Panc1 (cell line): ENCODE measurements around the gene LETM1. TPM values are rescaled to one million over a fixed set of nuclear protein-coding genes. Genes with fewer than 3 reads are reported as not detected.

Source experiments
- ATAC-seq: fragments of 200-7000 bp; cut with Tn5 transposase; 2 replicates; pipeline ENCODE4 v1.9.1; 2020; ENCODE audit warnings: mild to moderate bottlenecking, moderate library complexity
- BruUV-seq: library from RNA; stranded (reverse); fragments of 400-500 nt; replicated peaks from 2 replicates; lab custom pipeline; 2021; lab: Mats Ljungman, UMichigan
- CTCF ChIA-PET: fragments of 300-600 bp; sonication (Branson Sonifier 250); formaldehyde crosslinking; loops from one replicate; lab custom pipeline; 2022; ENCODE audit warnings: antibody characterized with exemption; lab: Charles Lee
- POLR2A ChIA-PET: fragments of 300-600 bp; sonication (Branson Sonifier 250); formaldehyde crosslinking; loops from one replicate; lab custom pipeline; 2022; ENCODE audit warnings: antibody characterized with exemption; lab: Charles Lee
- DNase-seq: peaks from one replicate; pipeline ENCODE4 v3.0.0-alpha.2; 2010; ENCODE audit warnings: low read depth, low spot score
- H3K27ac ChIP-seq: 2 replicates; pipeline ENCODE4 v1.5.1; 2011; ENCODE audit warnings: mild to moderate bottlenecking, low read length, inconsistent platforms
- H3K27me3 ChIP-seq: fragments of 200-500 bp; sonication (Bioruptor generic); 2 replicates; pipeline ENCODE4 v1.6.0; 2014; ENCODE audit warnings: low read length, inconsistent platforms; ENCODE audit not compliant: control insufficient read depth, insufficient read depth
- H3K36me3 ChIP-seq: fragments of 200-500 bp; sonication (Bioruptor generic); 2 replicates; pipeline ENCODE4 v1.5.1; 2014; ENCODE audit warnings: inconsistent platforms, mild to moderate bottlenecking, low read length, moderate library complexity; ENCODE audit not compliant: control insufficient read depth, insufficient read depth
- H3K4me1 ChIP-seq: 2 replicates; pipeline ENCODE4 v1.5.1; 2011; ENCODE audit warnings: inconsistent platforms, mild to moderate bottlenecking, low read length, moderate library complexity; ENCODE audit not compliant: control insufficient read depth, insufficient read depth
- H3K4me3 ChIP-seq, 2 experiments: 2 replicates each; pipeline ENCODE4 v1.5.1; 2011 to 2012; ENCODE audit warnings: low read depth in 2 of 2, low read length in 2 of 2, mild to moderate bottlenecking in 2 of 2, inconsistent platforms in 1 of 2, moderate library complexity in 1 of 2
- H3K9me3 ChIP-seq: fragments of 200-500 bp; sonication (Bioruptor generic); 2 replicates; pipeline ENCODE4 v1.5.1; 2014; ENCODE audit warnings: low read depth, mild to moderate bottlenecking, inconsistent platforms, low read length, moderate library complexity; ENCODE audit not compliant: control insufficient read depth, insufficient read depth
- CTCF ChIP-seq: fragments of 450-650 bp; IDR thresholded peaks from 2 replicates; pipeline ENCODE4 v1.5.1; 2017; ENCODE audit warnings: mild to moderate bottlenecking
- POLR2AphosphoS5 ChIP-seq: IDR thresholded peaks from 2 replicates; pipeline ENCODE4 v1.6.1; 2012; ENCODE audit warnings: mild to moderate bottlenecking, low read depth, low read length, moderate library complexity
- REST ChIP-seq, 2 experiments: IDR thresholded peaks; 2 replicates each; pipeline ENCODE4 v1.6.1; 2011 to 2012; ENCODE audit warnings: low read depth in 2 of 2, control low read depth in 1 of 2, low read length in 1 of 2, mild to moderate bottlenecking in 1 of 2, moderate library complexity in 1 of 2; ENCODE audit not compliant: insufficient read depth in 1 of 2
- SIN3A ChIP-seq: IDR thresholded peaks from 2 replicates; pipeline ENCODE4 v1.6.1; 2012; ENCODE audit warnings: low read depth, mild to moderate bottlenecking, low read length, moderate library complexity, borderline replicate concordance; ENCODE audit not compliant: insufficient read depth
- TCF7L2 ChIP-seq: IDR thresholded peaks from 2 replicates; pipeline ENCODE4 v1.6.1; 2011; ENCODE audit warnings: mild to moderate bottlenecking, low read depth, low read length, inconsistent platforms
- in situ Hi-C: cut with HindIII; loops from 2 replicates; pipeline ENCODE4 v1.10.0; 2016; ENCODE audit warnings: low sequenced_read_pairs, low pct_unique_long_range_greater_than_20kb
- intact Hi-C: fragments of 100-400 bp; cut with micrococcal nuclease; formaldehyde crosslinking; loops from one replicate; pipeline ENCODE4 v1.10.0; 2022; ENCODE audit not compliant: unreplicated experiment
- total RNA-seq: library from RNA; stranded (reverse); gene quantifications from one replicate; pipeline ENCODE4 v1.2.1, GENCODE V29; 2021; ENCODE audit not compliant: unreplicated experiment

LETM1 gene
- total RNA-seq, 1 experiment from 2014 or later, result 67.6 TPM

GRCh38 chr4:1866189-1866661 is 10.3 kb upstream of the LETM1 start:
- no TSS peak for BruUV-seq
- Histone ChIP-seq H3K4me3 (no peak overlapping the region), H3K36me3 (no peaks in the 10 kb centered on the region), H3K27me3 (no peaks in the 10 kb centered on the region), H3K9me3 (no peaks in the 10 kb centered on the region), H3K4me1 (peaks cover 5% of the 10 kb centered on the region; the same call in 1 of the 2 replicates), H3K27ac (no peak overlapping the region)
- in situ Hi-C loops, result no loop called here
- ATAC-seq (no peak), DNase-seq (no peak)
- ChIA-PET POLR2A (no interaction called here), CTCF (no interaction called here)
- intact Hi-C loops, result no loop called here
- TF ChIP-seq REST (IDR thresholded peaks at IDR 0.05; ENCODE audit: insufficient read depth in 1 of 2, low read depth in 2 of 2, low read length in 1 of 2) (no peak), SIN3A (no peak), POLR2AphosphoS5 (no peak), TCF7L2 (no peak), CTCF (no peak)

GRCh38 chr4:1864076-1865008 is 8.4 kb upstream of the LETM1 start:
- intact Hi-C loops, result no loop called here
- Histone ChIP-seq H3K9me3 (no peaks in the 10 kb centered on the region), H3K27ac (no peak overlapping the region), H3K4me1 (no peaks in the 10 kb centered on the region), H3K27me3 (no peaks in the 10 kb centered on the region), H3K36me3 (no peaks in the 10 kb centered on the region), H3K4me3 (no peak overlapping the region)
- ATAC-seq (no peak), DNase-seq (no peak)
- CTCF ChIA-PET, result no interaction called here
- in situ Hi-C loops, result no loop called here
- POLR2A ChIA-PET, result no interaction called here
- no TSS peak for BruUV-seq
- TF ChIP-seq POLR2AphosphoS5, result no peak
- no peak for TF ChIP-seq REST (IDR thresholded peaks at IDR 0.05; ENCODE audit: insufficient read depth in 1 of 2, low read depth in 2 of 2, low read length in 1 of 2)
- TF ChIP-seq CTCF, result no peak
- no peak for TF ChIP-seq SIN3A
- no peak for TF ChIP-seq TCF7L2
